ENCODE data around the gene LPIN1.

The LPIN1 gene

DNA sequence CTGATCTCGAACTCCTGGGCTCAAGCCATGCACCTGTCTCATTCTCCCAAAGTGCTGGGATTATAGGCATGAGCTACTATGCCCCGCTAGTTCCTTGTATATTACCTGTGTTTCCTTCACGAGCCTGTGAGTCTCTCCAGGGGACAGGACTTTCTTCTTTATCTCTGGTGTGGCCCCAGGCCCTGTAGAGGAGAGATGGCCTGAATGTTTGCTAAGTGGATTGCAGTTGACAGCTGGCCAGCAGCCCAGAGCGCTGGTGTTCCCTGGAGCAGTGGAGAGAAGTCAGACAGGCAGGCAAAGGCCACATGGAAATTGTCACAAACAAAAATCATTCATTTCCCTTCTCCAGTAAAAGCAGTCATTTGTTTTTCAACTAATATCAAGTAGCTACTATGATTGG lies 17.9 kb downstream of the LPIN1 start:
- DNase-seq: no peak

DNA sequence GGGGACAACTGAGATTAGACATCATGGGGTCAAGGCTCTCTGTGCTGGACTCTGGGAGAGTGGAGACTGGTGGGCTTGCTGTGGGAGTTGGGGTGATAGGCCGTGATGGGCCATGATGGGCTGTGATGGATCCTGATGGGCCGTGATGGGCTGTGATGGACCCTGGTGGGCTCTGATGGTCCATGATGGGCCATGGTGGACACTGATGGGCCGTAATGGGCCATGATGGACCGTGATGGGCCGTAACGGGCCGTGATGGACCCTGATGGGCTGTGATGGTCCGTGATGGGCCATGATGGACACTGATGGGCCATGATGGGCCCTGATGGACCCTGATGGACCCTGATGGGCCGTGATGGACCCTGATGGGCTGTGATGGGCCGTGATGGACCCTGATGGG lies 18.5 kb downstream of the LPIN1 start:
- no peak for DNase-seq

DNA sequence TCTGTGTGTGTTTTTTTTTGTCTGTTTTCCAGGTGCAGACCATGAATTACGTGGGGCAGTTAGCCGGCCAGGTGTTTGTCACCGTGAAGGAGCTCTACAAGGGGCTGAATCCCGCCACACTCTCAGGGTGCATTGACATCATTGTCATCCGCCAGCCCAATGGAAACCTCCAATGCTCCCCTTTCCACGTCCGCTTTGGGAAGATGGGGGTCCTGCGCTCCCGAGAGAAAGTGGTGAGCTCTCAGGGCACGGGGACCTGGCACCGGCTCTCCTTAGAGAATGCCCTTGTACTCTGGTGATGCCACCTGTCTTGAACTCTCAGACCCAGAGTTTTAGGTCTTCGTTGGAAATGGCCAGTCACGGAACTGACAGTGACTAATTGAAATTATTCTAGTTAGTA lies 19.1 kb downstream of the LPIN1 start:
- DNase-seq: no peak

DNA sequence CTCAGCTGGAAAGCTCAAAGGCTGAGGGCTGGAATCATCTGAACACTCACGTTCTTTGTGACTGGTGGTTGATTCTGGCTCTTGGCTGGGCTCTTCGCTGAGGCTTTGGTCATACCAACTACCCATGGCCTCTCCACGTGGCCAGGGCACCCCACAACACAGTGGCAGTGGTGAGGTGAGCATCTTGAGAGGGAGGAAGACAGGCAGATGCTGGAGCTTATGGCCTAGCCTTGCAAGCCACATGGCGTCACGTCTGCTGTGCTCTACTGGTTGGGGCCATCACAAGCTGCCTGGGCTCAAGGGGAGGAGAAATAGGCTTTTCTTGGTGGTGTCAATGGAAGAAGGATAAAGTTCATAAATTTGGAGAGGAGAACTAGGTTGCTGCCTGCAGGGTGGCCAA lies 19.6 kb downstream of the LPIN1 start:
- DNase-seq: no peak

DNA sequence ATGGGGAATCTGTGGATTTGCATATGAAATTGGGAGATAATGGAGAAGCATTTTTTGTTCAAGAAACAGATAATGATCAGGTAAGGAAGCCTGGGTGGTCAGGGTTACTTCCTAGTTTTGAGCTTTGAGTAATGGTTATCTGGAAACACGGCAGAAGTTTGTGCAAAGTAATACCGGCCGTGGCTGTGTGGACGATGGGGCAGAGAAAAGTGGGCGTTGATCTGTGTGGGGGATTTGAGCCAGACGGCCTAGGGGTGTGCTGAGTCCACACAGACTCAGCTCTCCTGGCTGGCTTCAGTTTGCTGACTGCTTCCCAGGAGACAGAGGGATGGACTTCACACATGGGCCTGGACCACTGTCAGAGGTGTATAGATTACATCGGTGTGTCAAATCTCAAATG lies 21.3 kb downstream of the LPIN1 start:
- no peak for DNase-seq

DNA sequence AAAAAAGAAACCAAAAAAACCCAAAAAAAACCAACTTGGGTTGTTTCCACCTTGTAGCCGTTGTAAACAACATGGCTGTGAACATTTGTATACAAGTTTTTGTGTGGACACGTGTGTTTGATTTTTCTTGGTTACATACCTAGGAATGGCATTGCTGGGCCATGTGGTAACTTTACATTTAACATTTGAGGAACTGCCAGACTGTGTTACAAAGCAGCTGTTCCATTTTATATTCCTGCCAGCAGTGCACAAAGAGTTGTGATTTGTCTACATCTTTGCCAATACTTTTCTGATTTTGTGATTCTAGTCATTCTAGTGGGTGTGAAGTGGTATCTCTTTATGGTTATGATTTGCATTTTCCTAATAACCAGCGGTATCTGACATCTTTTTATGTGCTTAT lies 22.5 kb downstream of the LPIN1 start:
- DNase-seq: no peak

DNA sequence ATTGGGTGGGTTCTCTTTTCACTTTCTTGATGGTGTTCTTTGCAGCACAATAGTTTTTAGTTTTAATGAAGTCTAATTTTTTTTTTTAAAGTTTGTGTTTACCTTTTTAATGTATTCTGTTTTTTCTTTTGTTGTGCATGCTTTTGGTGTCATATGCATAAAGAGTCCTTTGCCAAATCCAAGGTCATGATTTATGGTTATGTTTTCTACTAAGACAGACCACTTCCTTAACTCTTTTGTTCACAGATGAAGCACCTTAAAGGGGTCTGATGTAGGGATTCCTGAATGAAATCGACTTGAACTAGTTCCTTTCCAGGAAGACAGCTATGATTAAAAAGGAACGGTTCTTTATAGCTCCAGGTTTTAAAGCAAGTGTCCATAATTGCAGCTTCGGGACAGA lies 23.1 kb downstream of the LPIN1 start:
- no peak for DNase-seq

DNA sequence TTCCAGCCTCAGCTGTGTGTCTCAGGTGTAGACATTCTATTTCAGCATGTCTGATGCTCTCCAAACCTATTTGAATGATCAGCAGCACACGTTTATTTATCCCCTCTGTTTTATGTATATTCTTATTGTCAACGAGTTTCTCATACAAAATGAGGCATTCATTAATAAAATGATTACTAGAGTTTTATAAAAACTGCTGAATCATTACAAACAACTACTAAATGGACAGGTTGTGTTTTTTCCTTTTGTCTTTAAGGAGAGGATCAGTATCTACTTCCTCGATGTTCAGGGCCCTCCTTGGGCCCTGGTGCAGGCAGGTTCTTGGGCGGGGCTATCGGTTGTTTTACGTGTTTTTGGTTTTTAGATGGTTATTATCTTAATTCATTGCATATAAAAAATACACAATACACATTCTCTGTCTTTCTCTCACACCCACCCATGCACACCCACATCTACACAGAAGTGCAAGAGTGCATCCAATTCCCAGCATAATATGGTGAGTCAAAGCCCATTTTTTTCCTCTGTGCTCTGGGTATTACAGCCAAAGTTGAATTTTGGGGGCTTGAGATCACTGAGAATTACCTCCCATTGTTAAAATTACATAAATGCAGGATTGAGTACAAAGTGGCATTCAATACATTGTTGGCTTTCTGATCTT lies 24.2 kb downstream of the LPIN1 start:
- DNase-seq: no peak

DNA sequence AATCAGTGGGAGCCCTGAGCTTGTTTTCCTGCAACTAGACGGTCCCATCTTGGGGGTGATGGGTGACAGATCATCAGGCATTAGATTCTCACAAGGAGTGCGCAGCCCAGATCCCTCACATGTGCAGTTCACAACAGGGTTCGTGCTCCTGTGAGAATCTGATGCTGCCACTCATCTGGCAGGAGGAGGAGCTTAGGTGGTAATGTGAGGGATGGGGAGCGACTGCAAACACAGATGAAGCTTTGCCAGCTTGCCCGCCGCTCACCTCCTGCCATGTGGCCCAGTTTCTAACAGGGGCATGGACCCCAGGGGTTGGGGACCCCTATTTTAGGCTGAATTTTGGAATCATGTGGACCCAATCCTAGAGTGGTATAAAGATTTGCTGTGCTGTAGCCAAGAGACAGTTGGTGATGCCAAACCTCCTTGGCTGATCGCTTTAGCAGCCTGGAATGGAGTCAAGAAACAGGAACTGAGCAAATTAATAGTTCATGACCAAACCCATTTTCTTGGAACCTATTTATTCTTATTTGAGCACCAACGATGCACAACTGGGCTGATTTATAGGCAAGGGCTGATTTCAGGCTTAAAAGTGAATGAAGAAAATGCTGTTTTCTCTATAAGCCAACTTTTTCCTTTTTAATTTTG lies 25.7 kb downstream of the LPIN1 start:
- DNase-seq: no peak

DNA sequence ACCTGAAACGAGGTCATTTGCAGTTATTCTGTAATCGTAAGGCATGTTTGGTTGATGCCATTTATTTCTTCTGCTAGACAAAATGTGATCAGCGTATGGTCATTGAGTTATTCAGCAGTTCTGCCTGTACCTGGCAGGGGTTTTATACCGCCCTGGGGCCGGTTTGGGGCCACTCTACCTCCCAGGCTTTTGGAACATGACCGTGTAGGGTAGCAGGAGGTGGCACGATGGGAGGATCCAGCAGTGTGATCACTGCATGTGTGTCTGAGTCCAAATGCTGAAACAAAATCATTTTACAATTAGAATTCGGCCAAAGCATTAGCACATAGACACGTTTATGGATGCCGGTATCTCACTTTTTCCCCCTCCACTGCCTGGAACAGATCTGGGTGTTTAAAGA lies 26.7 kb downstream of the LPIN1 start:
- no peak for DNase-seq

DNA sequence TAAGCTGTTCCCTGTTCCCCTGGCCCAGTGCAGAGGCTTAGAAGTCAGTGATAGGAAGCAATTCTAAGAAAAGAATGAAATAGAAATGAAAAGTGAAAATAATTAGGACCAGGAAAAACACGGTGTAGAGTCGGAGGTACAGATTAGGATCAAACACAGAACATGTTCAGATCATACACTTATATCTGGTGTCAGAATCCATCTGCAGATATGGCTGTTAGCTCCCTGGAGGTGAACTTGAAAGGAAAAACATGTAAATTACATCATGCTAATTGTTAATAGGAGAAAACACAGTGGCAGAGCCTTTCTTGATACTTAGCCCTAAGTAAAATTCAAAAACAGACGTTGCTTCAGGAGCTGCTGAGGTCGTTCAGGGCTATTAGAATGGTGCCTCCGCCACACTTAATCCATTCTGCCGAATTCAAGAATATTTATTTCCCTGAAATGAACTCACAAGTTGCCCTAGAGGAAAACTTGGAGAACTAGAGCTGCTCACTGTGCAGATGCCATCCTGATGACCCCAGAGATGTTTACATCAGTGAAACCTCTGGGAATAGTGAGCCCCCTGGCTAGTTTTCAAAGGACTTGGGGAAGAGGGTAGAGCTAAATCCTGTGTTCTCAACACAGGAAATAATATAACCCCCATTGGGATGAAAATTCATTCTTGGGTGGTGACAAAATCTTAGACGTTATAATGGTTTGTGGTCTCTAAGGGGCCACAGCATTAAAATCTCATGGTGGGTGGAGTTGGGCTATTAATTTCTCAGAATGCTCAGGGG lies 27.5 kb downstream of the LPIN1 start:
- DNase-seq: no peak

DNA sequence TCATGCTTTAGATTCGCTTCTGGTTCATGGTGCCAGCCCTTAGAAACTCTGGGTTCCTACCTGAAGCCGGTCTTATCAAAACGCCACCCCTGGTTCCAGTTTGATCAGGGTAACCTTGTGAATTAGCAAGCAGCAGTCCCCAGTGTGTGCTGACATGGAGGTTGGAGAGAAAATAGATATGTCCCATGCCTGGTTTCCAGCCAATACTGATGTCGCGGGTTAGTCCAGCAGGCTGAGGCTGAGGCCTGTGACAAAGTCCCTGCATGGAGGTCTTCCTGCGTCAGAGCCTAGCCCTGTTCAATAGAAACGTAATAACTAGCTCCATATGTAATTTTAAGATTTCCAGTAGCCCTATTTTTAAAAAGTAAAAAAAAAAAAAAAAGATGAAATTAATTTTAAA lies 28.2 kb downstream of the LPIN1 start:
- no peak for DNase-seq

DNA sequence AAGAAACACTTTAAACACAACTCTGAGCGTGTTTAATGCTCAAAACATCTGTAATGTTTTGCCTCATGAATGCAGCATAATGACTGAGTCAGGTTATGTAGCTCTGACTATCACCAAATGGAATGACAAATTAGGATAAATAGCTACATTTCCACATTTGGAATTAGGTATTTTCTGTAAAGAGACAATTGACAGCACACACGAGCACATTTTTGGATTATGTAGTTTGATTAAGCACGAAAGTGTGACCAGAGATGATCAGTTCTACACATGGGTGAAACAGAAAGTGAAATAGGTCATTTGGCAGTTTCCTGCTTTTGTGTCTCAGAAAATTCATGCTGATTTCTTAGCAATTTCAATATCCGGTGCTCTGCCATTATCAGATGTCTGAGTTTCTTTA lies 29.0 kb downstream of the LPIN1 start:
- DNase-seq: no peak

DNA sequence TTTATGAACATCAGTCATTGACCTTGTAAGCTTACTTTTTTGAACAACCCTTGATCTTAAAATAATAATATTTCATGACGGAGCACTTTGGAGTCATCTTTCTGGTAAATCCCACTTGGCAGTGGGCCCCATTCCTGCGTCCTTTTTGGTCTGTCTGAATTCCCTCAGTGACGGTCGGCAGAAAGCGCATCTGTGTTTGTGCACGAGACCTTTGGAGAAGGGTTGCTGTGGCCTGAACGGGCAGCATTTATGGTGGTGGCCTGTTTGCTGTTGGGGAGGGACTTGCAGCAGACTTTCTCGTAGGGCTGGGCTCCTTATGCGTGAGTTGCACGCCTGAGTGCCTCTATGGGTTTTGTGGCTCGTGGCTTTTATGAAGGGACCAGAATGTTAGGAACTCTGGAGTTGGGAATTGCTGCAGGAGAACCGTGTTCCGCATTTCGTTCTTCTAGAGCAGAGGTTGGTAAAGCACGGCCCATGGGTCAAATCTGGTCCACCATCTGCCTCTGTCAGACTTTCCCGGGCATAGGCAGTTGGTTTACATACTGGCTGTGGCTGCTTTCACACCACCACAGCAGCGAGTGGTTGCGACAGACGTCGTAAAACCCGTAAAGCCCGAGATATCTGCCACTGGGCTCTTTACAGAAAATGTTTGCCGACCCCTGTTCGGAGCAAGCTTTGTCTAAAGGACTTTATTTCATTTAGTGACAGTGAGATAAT lies 30.8 kb downstream of the LPIN1 start:
- peak; percentile 63 to 71 for DNase-seq

DNA sequence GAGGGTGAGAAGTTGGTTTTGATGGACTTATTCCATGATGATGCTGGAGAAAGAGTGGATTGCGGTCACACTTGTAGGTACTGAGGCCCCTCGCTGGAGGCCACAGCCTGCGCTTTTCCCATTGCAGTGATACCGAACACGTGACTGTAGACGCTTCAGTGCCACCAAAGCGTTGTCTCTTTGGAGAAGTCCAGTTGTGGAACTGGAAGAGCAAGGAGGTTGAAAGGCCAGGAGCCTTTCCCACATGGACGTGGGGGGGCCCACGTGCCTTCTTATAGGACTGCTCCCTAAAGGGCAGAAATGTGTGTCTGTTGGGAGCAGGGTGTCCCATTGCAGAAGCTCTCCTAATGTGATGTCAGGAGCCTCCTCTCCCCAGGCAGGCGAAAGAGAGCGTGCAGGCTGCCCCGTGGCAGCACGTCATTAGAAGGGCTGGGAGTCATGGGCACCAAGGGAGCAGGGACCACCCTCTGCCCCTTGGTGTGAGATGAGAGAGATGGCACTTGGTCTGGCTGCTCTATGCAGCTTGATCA lies 31.5 kb downstream of the LPIN1 start:
- DNase-seq: peak in 1 of 2 experiments; percentile 20

DNA sequence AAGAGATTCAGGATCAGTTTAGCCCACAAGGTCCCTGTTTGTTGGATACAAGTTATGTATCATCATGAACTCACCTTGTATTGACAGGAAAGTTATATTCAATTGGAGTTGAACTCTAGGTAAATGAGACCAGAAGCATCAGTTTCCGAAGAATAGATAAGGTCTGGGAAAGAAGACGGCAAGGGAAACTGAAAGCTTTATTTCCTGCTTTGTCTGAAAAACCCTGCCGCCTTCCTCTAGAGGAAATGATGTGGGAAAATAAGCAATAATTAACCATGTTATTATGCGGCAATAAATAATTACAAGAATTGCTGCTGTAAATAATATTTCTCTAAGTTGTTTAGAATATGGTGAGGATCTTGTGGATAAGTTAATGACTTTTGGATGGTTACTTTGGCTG lies 32.0 kb downstream of the LPIN1 start:
- DNase-seq: no peak

DNA sequence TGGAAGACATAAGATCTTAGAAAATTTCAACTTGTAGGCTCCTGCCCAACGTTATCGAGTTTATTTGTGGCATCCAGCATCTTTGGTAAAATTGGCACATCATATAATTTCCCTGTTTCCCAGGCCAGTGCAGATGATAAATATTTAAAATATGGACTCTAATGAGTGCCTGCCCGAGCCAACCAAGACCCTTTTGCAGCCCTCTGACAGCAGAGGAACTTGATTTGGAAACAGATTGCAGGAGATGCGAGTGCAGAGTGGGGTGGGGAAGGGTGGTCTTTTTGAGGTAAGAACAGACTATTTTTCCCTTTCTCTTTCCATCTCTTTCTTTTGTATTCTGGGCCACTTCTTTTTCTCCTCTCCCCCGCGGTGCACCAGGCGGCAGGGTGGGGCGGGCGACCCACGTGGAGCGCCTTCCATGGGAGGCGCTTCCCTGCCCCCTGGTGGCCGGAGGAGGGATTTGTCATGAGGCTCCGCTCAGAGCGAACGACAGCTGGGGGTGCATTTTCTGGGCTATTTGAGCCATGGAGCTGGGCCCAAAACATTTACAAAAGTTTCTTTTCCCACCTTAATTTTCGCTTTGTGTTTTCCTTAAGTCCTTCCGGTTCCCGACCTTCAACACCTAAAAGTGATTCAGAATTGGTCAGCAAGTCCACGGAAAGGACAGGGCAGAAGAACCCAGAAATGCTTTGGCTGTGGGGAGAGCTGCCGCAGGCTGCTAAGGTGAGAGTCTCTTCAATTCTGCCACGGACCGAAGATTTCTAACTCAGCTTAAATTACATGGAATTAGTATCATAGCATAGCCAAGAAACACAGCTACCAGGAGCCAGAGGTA lies 32.7 kb downstream of the LPIN1 start:
- peak in 1 of 2 experiments; percentile 81 for DNase-seq

DNA sequence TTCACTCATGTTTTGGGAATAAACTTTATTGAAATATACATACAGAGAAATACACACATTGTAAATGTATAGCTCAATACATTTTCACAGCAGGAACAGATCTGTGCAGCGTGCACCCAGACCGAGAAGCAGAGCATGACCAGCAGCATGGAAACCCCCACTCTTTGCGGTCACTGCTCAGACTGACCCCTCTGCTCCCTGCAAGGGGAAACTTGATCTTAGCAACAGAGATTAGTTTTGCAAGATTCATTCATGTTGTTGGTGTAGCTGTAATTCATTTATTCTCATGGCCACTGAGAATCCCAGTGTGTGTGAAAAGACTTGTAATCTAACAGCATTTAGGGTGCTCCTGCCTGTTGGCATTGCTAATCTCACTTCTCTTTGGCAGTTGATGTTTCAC lies 35.2 kb downstream of the LPIN1 start:
- DNase-seq: no peak

DNA sequence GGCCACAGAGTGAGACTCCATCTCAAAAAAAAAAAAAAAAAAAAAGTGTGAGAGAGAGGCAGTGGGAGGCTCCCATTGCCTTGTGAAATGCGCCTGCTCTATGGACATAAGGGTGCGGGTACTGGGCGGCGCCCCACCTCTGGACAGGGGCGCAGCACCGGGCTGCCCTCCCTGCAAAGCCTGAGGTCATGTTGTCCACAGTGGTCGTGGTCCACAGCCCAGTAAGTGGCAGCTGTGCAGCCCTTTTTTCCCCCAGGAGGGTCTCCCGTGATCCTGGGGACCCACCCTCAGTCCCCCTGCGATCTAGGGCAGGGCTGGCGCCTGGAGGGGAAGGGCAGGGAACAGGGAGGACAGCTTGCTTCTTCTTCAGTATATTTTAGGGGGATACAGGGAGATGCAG lies 37.8 kb downstream of the LPIN1 start:
- no peak for DNase-seq

DNA sequence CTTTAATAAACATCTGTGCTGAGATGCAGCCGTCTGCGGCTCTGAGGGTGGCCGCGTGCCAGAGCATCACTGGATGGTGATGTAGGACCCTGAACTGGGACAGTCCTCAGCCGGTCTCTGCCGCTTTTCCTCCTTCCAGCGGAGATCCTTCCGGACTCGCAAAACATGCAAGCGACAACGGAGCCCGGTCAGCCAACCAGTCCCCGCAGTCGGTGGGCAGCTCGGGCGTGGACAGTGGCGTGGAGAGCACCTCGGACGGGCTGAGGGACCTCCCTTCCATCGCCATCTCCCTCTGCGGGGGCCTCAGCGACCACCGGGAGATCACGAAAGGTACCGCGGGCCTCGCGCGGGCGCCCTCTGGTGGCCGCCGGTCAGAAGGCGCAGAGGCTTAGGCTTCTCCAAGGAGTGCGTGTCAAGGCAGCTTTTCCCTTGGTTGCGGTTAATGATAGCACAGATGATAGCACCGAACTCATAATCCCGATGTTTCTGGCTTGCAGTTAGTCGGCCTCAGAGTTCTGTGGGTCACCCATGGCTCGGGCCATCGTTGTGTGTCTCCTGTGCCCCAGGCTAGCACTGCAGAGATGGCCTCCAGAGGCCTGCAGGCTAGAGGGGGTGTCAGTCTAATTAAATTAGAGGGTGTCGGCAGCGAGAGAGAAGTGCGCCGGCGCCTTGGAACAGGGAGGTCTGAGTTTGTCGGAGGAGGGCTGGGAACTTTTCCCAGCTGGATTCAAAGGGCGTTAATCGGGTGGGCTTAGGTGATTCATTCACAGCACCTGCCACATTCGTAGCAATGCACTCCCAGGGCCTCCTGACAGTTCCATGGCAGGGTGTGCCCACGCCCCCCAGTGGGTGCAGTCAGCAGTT lies 38.5 kb downstream of the LPIN1 start:
- DNase-seq: peak in 1 of 2 experiments; percentile 29

DNA sequence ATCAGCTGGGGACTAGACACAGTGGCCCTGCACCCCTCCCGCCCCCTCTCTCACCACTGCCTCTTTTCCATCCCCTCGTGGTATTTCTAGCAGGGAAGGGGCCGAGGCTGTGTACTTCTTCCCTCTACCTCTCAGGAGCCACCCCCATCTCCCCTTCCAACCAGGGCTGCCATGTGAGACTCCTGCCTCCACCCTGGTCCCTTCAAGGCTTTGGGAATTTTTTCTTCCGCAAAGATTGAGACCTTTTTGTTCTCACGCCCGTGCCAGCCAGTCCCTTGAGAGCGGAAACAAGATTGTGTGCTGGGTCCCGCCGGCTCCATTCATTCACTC lies 39.1 kb downstream of the LPIN1 start:
- DNase-seq: no peak

DNA sequence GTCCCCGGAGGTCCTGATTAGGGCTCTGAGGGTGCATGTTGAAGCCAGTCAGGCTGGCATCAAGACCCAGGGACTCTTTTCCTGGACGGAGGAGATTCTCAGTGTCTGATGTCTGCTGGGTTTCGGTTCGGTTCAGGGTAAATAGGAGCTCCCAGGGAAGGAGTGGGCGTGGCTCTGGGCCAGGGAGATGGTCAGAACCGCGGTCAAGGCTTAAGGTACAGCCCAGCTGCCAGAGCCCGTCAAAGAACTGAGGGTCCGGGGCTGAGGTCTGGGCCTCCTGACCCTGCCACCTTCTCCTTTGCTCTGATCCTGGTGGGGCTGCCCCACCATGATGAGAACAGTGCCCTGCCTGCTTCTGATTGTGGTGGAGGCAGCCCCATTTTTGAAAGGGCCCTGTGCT lies 39.8 kb downstream of the LPIN1 start:
- DNase-seq: no peak
